Measurements from ENCODE around the gene TP53RK. TPM values are rescaled to one million over a fixed set of nuclear protein-coding genes. Genes with fewer than 3 reads are reported as not detected.

TP53RK gene
- total and polyA plus RNA-seq, 2 of the 13 experiments (the other 11 are each of a cell fraction or from before 2014, with no cell fraction given) = 12.9 to 25.5 TPM

- peak; percentile 80; the same call in 1 of the 2 replicates for TF ChIP-seq ZGPAT (CRISPR knock-in tag; IDR thresholded peaks at IDR 0.05)
- peak; percentile 85 for TF ChIP-seq ZSCAN29 (CRISPR knock-in tag; conservative IDR thresholded peaks at IDR 0.05)
- TF ChIP-seq REL (CRISPR knock-in tag; conservative IDR thresholded peaks at IDR 0.05) = peak; percentile 74
- TF ChIP-seq TIGD3 (CRISPR knock-in tag; IDR thresholded peaks at IDR 0.05; ENCODE audit: borderline replicate concordance) = no peak
- TF ChIP-seq ZNF782 (CRISPR knock-in tag; IDR thresholded peaks at IDR 0.05; ENCODE audit: borderline replicate concordance) = peak; percentile 64; the same call in 1 of the 2 replicates
- TF ChIP-seq ZNF724P (CRISPR knock-in tag; IDR thresholded peaks at IDR 0.05; ENCODE audit: borderline replicate concordance) = peak; percentile 64; the same call in 1 of the 2 replicates
- TF ChIP-seq ZBTB21 (CRISPR knock-in tag; IDR thresholded peaks at IDR 0.05) = no peak
- TF ChIP-seq NCOA2 (CRISPR knock-in tag; IDR thresholded peaks at IDR 0.05) = peak; percentile 47; the same call in 1 of the 2 replicates
- TF ChIP-seq ZNF687 (CRISPR knock-in tag; IDR thresholded peaks at IDR 0.05) = peak; percentile 99
- peak; percentile 71; the same call in 1 of the 2 replicates for TF ChIP-seq ZNF616 (CRISPR knock-in tag; IDR thresholded peaks at IDR 0.05; ENCODE audit: low read depth)
- TF ChIP-seq ZBTB2 (CRISPR knock-in tag; IDR thresholded peaks at IDR 0.05; ENCODE audit: low read depth) = peak; percentile 64; the same call in 1 of the 2 replicates
- TF ChIP-seq YY1 (IDR thresholded peaks at IDR 0.05; ENCODE audit: insufficient read depth, insufficient replicate concordance, low read depth, low read length) = peak; percentile 88
- peak; percentile 30 for TF ChIP-seq HNF4A (CRISPR knock-in tag; IDR thresholded peaks at IDR 0.05)
- TF ChIP-seq RCOR2 (CRISPR knock-in tag; IDR thresholded peaks at IDR 0.05) = peak; percentile 88
- TF ChIP-seq HMGXB4 (CRISPR knock-in tag; IDR thresholded peaks at IDR 0.05; ENCODE audit: borderline replicate concordance in 1 of 2, low read depth in 1 of 2) = peak; percentile 75 to 93; a peak in 3 of 4 replicates
Observed at GRCh38 chr20:46651091-46651962, 37.9 kb downstream of the TP53RK start, which contains the start of gene SLC13A3 (continued).

Data from HepG2 (cell line).